HEK293T (cell line): ENCODE measurements around the gene CCR3.

Experiments
- BHLHE40 ChIP-seq: fragments of 450-650 bp; IDR thresholded peaks from 2 replicates; pipeline ENCODE4 v1.6.1; 2016; ENCODE audit warnings: mild to moderate bottlenecking, moderate library complexity, borderline replicate concordance
- ELF4 ChIP-seq: fragments of 450-650 bp; IDR thresholded peaks from 2 replicates; pipeline ENCODE4 v1.6.1; 2017; ENCODE audit warnings: antibody characterized with exemption
- FOXA1 ChIP-seq: fragments of 450-650 bp; IDR thresholded peaks from 2 replicates; pipeline ENCODE4 v1.6.1; 2016; ENCODE audit warnings: mild to moderate bottlenecking
- FOXK2 ChIP-seq: fragments of 450-650 bp; IDR thresholded peaks from 2 replicates; pipeline ENCODE4 v1.6.1; 2016; ENCODE audit warnings: mild to moderate bottlenecking
- FOXM1 ChIP-seq: fragments of 450-650 bp; IDR thresholded peaks from 2 replicates; pipeline ENCODE4 v1.6.1; 2017; ENCODE audit warnings: mild to moderate bottlenecking, borderline replicate concordance
- HDGF ChIP-seq: fragments of 450-650 bp; IDR thresholded peaks from 2 replicates; pipeline ENCODE4 v1.6.1; 2017; ENCODE audit warnings: antibody characterized with exemption, borderline replicate concordance
- L3MBTL2 ChIP-seq: fragments of 450-650 bp; conservative IDR thresholded peaks from 2 replicates; pipeline ENCODE4 v1.6.1; 2016; ENCODE audit warnings: mild to moderate bottlenecking
- LEF1 ChIP-seq: fragments of 450-650 bp; IDR thresholded peaks from 2 replicates; pipeline ENCODE4 v1.6.1; 2017; ENCODE audit warnings: mild to moderate bottlenecking, borderline replicate concordance
- NFRKB ChIP-seq: fragments of 450-650 bp; IDR thresholded peaks from 2 replicates; pipeline ENCODE4 v1.6.1; 2016; ENCODE audit warnings: mild to moderate bottlenecking, moderate library complexity
- SP1 ChIP-seq: fragments of 450-650 bp; IDR thresholded peaks from 2 replicates; pipeline ENCODE4 v1.6.1; 2017
- SUZ12 ChIP-seq: fragments of 450-650 bp; IDR thresholded peaks from 2 replicates; pipeline ENCODE4 v1.6.1; 2016; ENCODE audit warnings: mild to moderate bottlenecking
- TARDBP ChIP-seq: fragments of 450-650 bp; IDR thresholded peaks from 2 replicates; pipeline ENCODE4 v1.6.1; 2016
- ZNF384 ChIP-seq: fragments of 450-650 bp; IDR thresholded peaks from 2 replicates; pipeline ENCODE4 v1.6.1; 2016
- TF ChIP-seq, protein P1 (sequence below): fragments of 450-650 bp; IDR thresholded peaks from 2 replicates; pipeline ENCODE4 v1.6.1; 2016

DNA sequence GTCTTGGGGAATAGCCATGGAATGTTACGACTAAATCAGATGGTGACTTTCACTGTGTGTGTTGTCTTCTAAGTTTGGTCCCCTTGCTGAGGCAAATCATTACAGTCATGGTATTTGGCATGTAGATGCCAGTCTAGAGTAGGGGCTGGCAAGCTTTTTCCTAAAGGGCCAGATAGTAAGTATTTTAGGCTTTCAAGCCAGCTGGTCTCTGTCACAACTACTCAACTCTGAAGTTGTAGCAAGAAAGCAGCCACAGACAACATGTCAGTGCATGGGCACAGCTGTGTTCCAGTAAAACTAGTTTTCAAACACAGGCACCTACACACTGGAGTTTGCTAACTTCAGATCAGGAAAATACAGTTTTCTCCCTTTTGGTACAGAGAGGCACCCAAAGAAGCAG lies 39.3 kb downstream of the CCR3 start:
- TF ChIP-seq LEF1, result no peak
- no peak for TF ChIP-seq FOXK2
- TF ChIP-seq TARDBP, result no peak
- TF ChIP-seq, protein P1, sequence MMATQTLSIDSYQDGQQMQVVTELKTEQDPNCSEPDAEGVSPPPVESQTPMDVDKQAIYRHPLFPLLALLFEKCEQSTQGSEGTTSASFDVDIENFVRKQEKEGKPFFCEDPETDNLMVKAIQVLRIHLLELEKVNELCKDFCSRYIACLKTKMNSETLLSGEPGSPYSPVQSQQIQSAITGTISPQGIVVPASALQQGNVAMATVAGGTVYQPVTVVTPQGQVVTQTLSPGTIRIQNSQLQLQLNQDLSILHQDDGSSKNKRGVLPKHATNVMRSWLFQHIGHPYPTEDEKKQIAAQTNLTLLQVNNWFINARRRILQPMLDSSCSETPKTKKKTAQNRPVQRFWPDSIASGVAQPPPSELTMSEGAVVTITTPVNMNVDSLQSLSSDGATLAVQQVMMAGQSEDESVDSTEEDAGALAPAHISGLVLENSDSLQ, result no peak
- no peak for TF ChIP-seq SP1
- TF ChIP-seq NFRKB, result no peak
- no peak for TF ChIP-seq FOXM1
- no peak for TF ChIP-seq SUZ12
- no peak for TF ChIP-seq ELF4
- TF ChIP-seq FOXA1, result no peak
- TF ChIP-seq BHLHE40, result no peak
- no peak for TF ChIP-seq ZNF384
- TF ChIP-seq L3MBTL2, result no peak
- no peak for TF ChIP-seq HDGF
